ENCODE results near the gene TMBIM6.

GRCh38 chr12:49740930-49741881, at the start of gene TMBIM6:
- peak; percentile 100 for TF ChIP-seq TAF1 (IDR thresholded peaks at IDR 0.05; ENCODE audit: borderline replicate concordance, low read depth, low read length)
- TF ChIP-seq, protein P1, sequence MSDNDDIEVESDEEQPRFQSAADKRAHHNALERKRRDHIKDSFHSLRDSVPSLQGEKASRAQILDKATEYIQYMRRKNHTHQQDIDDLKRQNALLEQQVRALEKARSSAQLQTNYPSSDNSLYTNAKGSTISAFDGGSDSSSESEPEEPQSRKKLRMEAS (IDR thresholded peaks at IDR 0.05; ENCODE audit: low read depth): peak; percentile 53
- peak; percentile 81 for TF ChIP-seq RFX5 (IDR thresholded peaks at IDR 0.05; ENCODE audit: low read length)
- TF ChIP-seq CTCF (IDR thresholded peaks at IDR 0.05): peak; percentile 94
- TF ChIP-seq, protein P2, sequence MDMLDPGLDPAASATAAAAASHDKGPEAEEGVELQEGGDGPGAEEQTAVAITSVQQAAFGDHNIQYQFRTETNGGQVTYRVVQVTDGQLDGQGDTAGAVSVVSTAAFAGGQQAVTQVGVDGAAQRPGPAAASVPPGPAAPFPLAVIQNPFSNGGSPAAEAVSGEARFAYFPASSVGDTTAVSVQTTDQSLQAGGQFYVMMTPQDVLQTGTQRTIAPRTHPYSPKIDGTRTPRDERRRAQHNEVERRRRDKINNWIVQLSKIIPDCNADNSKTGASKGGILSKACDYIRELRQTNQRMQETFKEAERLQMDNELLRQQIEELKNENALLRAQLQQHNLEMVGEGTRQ (IDR thresholded peaks at IDR 0.05; ENCODE audit: borderline replicate concordance, low read depth, low read length): no peak

Measured in SK-N-SH (cell line).